Loucy (cell line): ENCODE data around the gene LRCH1.

ENCODE experiments used
- EZH2phosphoT487 ChIP-seq: fragments of 200-600 bp; IDR thresholded peaks from 2 replicates; pipeline ENCODE4 v1.6.1; 2018; ENCODE audit warnings: antibody characterized with exemption, mild to moderate bottlenecking, moderate library complexity, borderline replicate concordance
- TF ChIP-seq, protein P1 (sequence below): fragments of 200-600 bp; sonication (generic); conservative IDR thresholded peaks from 2 replicates; pipeline ENCODE4 v1.5.1; 2014; ENCODE audit warnings: mild to moderate bottlenecking, antibody characterized with exemption, low read length

DNA sequence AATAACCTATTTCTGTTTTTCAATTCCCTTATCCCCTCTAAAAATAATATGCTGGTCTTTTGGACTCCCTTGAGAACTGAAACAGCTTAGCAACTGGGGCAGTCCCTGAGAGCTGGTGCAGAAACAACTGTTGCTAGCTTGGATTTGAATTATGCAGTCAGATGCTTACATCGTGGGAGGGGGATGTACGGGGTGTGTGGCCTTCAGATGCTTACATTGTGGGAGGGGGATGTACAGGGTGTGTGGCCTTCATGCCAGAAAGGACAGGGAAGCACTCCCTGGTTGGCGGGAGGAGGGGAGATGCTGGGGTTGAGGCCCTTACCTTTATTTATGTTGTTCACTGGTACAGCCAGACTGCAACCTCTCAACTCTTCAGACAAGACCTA is 25.6 kb downstream of the LRCH1 start:
- TF ChIP-seq, protein P1, sequence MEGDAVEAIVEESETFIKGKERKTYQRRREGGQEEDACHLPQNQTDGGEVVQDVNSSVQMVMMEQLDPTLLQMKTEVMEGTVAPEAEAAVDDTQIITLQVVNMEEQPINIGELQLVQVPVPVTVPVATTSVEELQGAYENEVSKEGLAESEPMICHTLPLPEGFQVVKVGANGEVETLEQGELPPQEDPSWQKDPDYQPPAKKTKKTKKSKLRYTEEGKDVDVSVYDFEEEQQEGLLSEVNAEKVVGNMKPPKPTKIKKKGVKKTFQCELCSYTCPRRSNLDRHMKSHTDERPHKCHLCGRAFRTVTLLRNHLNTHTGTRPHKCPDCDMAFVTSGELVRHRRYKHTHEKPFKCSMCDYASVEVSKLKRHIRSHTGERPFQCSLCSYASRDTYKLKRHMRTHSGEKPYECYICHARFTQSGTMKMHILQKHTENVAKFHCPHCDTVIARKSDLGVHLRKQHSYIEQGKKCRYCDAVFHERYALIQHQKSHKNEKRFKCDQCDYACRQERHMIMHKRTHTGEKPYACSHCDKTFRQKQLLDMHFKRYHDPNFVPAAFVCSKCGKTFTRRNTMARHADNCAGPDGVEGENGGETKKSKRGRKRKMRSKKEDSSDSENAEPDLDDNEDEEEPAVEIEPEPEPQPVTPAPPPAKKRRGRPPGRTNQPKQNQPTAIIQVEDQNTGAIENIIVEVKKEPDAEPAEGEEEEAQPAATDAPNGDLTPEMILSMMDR: no peak
- no peak for TF ChIP-seq EZH2phosphoT487
